K562 (cell line): ENCODE results near the gene SKAP1. TPM values are rescaled to one million over a fixed set of nuclear protein-coding genes. Genes with fewer than 3 reads are reported as not detected.

Experiments
- CBFB ChIP-seq: sonication (generic); formaldehyde crosslinking; IDR thresholded peaks from 2 replicates; pipeline ENCODE4 v1.4.0; 2020; ENCODE audit warnings: mild to moderate bottlenecking, missing genetic modification reagents
- CUX1 ChIP-seq: fragments of 200-800 bp; sonication (Bioruptor generic); IDR thresholded peaks from 2 replicates; pipeline ENCODE4 v1.6.1; 2016; ENCODE audit warnings: missing genetic modification characterization, missing compliant biosample characterization
- HDAC2 ChIP-seq: fragments of 450-650 bp; IDR thresholded peaks from 2 replicates; pipeline ENCODE4 v1.6.1; 2016; ENCODE audit warnings: mild to moderate bottlenecking
- NCOA1 ChIP-seq: fragments of 450-650 bp; IDR thresholded peaks from 2 replicates; pipeline ENCODE4 v1.6.1; 2016; ENCODE audit warnings: low read depth
- SREBF1 ChIP-seq: fragments of 150-350 bp; IDR thresholded peaks from 2 replicates; pipeline ENCODE4 v1.6.1; 2014; ENCODE audit warnings: antibody characterized with exemption, low read depth, low read length, borderline replicate concordance
- WHSC1 ChIP-seq: IDR thresholded peaks from one replicate; pipeline ENCODE4 v1.6.1; 2012; ENCODE audit warnings: low read length, control low read depth, inconsistent platforms
- ZBTB5 ChIP-seq: fragments of 450-650 bp; IDR thresholded peaks from 2 replicates; pipeline ENCODE4 v1.6.1; 2017; ENCODE audit warnings: antibody characterized with exemption
- ZMIZ1 ChIP-seq, 2 experiments: fragments of 150-350 bp in 1 of 2; IDR thresholded peaks; 2 replicates each; pipeline ENCODE4 v1.6.1; 2012 to 2016; ENCODE audit warnings: low read depth in 2 of 2, low read length in 2 of 2, mild to moderate bottlenecking in 1 of 2, moderate library complexity in 1 of 2
- ZNF609 ChIP-seq: sonication (generic); formaldehyde crosslinking; IDR thresholded peaks from 2 replicates; pipeline ENCODE4 v1.8.1; 2023; ENCODE audit warnings: missing genetic modification reagents, mild to moderate bottlenecking, borderline replicate concordance
- ZNF717 ChIP-seq: fragments of 250-450 bp; sonication (Bioruptor Pico); IDR thresholded peaks from 2 replicates; pipeline ENCODE4 v1.5.0; 2021
- polyA plus RNA-seq, 8 experiments: library from polyadenylated mRNA; depleted of rRNA in 4 of 8; stranded (reverse) in 5 of 8; unstranded in 3 of 8; fragments of >200 nt; fragmentation: Nextera tagmentation in 2 of 8; fragmentation: Illumina TruSeq in 1 of 8; extraction: Ambion mirVana in 2 of 8; extraction: Trizol in 1 of 8; gene quantifications; 2 replicates each; pipeline versions ENCODE4 v1.2.1 to v1.2.3, GENCODE V29; 2011 to 2014; ENCODE audit warnings: inconsistent platforms in 1 of 8, missing spikeins in 1 of 8
- total RNA-seq, 7 experiments: library from RNA; depleted of rRNA in 6 of 7; stranded (reverse); fragments of >200 nt in 6 of 7; fragmentation: Illumina TruSeq in 2 of 7; extraction: Trizol in 2 of 7; gene quantifications; 2 replicates each; pipeline versions ENCODE4 v1.2.1 to v1.2.3, GENCODE V29; 2011 to 2021; ENCODE audit warnings: low replicate concordance in 1 of 7
- TF ChIP-seq, protein P1 (sequence below): fragments of 250-450 bp; sonication (Bioruptor Pico); IDR thresholded peaks from 2 replicates; pipeline ENCODE4 v1.8.0; 2022; ENCODE audit warnings: inconsistent platforms, mild to moderate bottlenecking, moderate library complexity, borderline replicate concordance

The SKAP1 gene
- total and polyA plus RNA-seq, 9 of the 15 experiments (the other 6 are each of a cell fraction or from before 2014, with no cell fraction given), result 0.06 to 0.80 (median 0.10) TPM; not detected in 4

- TF ChIP-seq, protein P1, sequence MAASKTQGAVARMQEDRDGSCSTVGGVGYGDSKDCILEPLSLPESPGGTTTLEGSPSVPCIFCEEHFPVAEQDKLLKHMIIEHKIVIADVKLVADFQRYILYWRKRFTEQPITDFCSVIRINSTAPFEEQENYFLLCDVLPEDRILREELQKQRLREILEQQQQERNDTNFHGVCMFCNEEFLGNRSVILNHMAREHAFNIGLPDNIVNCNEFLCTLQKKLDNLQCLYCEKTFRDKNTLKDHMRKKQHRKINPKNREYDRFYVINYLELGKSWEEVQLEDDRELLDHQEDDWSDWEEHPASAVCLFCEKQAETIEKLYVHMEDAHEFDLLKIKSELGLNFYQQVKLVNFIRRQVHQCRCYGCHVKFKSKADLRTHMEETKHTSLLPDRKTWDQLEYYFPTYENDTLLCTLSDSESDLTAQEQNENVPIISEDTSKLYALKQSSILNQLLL (CRISPR knock-in tag), result no peak
- TF ChIP-seq CUX1 (CRISPR knock-in tag) (no peak), WHSC1 (no peak), ZBTB5 (no peak), ZNF717 (no peak), NCOA1 (no peak), ZMIZ1 (IDR thresholded peaks at IDR 0.05; ENCODE audit: low read depth in 2 of 2, low read length in 2 of 2) (no peak), CBFB (CRISPR knock-in tag) (no peak), SREBF1 (no peak), ZNF609 (CRISPR knock-in tag) (no peak), HDAC2 (no peak)
Observed at GRCh38 chr17:48219617-48220016, 210.4 kb downstream of the SKAP1 start (continued).
